Measurements from ENCODE around the gene TESK1.
"Not testable (repeated sequence)": the region's sequence is repeated elsewhere in the genome, so short reads cannot be mapped to it uniquely, and the experiment has no call there.

TESK1 gene

GRCh38 chr9:35604578-35605350, at the start of gene TESK1:
TESK1 (plus strand) TSS chr9:35605262; CDS start chr9:35605620, 358 bp downstream.
- no peak for DNase-seq

- no peak for DNase-seq
These were observed 49.2 kb upstream of the TESK1 start for GRCh38 chr9:35555881-35556280.

- DNase-seq: no peak
These were observed 48.3 kb upstream of the TESK1 start for GRCh38 chr9:35556776-35557175.

DNA sequence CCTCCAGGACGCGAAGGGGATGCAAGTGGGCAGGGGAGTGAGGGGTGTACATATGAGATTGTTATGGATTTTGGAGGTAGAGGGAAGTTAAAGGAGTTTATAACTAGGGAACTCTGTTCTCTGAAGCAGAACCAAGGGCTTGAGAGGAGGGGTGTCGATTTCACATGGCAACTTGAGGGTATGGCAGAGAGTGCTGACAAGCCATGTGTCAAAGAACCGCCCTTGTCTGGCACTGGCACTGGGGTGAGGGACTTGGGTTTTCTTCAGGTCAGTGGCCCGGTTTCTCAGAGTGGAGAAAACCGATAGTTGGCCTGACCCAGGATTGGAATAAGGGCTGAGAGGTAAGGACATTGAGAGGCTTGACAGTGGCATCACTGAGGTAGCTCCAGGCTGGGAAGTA, 47.7 kb upstream of the TESK1 start:
- DNase-seq: no peak

- DNase-seq: no peak
These were observed 46.9 kb upstream of the TESK1 start for GRCh38 chr9:35558185-35558584.

DNA sequence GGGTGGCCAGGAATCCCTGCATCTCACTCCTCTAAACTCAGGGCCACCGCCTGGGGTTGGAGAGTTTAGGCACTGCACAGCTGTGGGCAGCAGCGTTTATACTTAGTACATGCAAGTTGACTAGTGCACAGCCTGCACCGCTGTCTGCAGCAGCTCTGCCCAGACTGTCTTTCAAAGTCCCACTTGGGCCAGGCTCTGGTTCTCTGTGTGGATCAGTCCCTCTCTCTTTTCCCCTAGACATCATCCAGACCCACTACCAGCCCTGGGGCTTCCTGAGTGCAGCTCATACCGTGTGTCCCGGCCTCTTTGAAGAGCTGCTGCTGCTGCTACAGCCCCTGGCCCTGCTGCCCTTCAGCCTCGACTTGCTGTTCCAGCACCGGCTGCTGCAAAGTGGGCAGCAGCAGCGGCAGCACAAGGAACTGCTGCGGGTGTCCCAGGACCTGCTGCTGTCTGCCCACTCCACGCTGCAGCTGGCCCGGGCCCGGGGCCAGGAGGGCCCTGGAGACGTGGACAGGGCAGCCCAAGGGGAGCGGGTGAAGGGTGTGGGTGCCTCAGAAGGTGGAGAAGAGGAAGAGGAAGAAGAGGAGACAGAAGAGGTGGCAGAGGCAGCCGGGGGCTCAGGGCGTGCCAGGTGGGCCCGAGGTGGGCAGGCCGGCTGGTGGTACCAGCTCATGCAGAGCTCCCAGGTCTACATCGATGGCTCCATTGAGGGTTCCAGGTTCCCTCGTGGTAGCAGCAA, 45.1 kb upstream of the TESK1 start:
- DNase-seq: no peak

GRCh38 chr9:35560625-35561337, 44.3 kb upstream of the TESK1 start:
- no peak for DNase-seq

- no peak for DNase-seq
These were observed 43.4 kb upstream of the TESK1 start for GRCh38 chr9:35561468-35562261.

GRCh38 chr9:35562895-35563780, 41.9 kb upstream of the TESK1 start:
- DNase-seq: no peak

GRCh38 chr9:35563791-35564197, 41.3 kb upstream of the TESK1 start:
- no peak for DNase-seq

GRCh38 chr9:35564658-35565061, 40.4 kb upstream of the TESK1 start:
- DNase-seq: no peak

GRCh38 chr9:35566417-35566816, 38.6 kb upstream of the TESK1 start:
- no peak for DNase-seq

DNA sequence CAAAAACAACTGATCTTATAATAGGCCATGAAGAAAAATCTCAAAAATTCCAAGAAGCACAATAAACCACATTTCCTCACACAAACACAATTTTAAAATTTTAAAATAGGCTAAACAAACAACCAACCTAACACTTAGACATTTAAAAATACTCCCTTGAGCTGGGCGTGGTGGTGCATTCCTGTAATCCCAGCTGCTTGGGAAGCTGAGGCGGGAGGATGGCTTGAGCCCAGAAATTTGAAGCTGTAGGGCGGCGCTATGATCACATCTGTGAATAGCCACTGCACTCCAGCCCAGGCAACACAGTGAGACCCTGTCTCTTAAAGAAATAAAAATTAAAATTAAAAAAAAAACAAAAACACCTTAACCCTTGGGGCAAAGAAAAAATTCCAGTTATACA, 36.9 kb upstream of the TESK1 start:
- DNase-seq: no peak

- no peak for DNase-seq
These were observed 35.9 kb upstream of the TESK1 start for GRCh38 chr9:35569206-35569605.

GRCh38 chr9:35570709-35571504, 34.2 kb upstream of the TESK1 start:
- DNase-seq: no peak

DNA sequence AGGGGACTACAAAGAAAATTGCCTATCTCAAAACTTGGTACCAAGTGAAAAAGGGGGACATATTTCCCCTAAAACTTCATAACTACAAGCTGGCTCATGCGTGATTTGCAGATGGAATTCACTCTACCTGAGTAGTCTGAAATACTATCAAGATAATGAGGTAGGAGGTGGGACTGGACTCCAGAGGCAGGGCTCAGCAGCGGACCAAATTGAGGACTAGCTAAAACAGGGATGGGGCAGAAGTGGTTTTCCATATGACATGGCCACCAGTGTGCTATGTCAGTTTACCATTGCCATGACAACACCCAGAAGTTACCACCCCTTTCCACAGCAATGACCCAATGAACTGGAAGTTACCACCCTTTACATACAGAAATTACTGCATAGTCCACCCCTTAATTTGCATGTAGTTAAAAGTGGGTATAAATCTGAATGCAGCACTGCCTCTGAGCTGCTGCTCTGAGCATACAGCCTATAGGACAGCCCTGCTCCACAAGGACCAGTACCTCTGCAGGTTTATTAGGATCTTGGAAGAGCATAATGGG, 30.4 kb upstream of the TESK1 start:
- DNase-seq: no peak

DNA sequence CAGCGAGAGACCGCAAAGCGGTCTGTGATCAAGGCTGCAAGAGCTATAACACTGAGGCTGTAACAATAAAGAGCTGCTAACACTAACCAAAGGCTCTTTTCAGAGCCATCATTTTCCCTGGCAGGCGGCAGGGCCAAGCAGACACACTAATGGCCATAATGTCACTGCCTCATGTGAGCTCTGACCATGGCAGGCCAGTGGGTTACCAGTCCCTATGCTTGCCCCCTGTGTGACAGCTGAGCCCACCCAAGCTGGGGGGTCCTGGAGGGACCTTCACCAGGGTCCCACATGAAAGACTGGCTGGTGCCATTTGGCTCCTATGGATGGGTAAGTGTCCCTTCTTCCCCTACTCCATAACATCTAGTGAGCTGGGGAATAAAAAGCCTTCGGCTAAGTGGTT, 29.6 kb upstream of the TESK1 start:
- no peak for DNase-seq

GRCh38 chr9:35577486-35577885, 27.6 kb upstream of the TESK1 start:
- DNase-seq: no peak

DNA sequence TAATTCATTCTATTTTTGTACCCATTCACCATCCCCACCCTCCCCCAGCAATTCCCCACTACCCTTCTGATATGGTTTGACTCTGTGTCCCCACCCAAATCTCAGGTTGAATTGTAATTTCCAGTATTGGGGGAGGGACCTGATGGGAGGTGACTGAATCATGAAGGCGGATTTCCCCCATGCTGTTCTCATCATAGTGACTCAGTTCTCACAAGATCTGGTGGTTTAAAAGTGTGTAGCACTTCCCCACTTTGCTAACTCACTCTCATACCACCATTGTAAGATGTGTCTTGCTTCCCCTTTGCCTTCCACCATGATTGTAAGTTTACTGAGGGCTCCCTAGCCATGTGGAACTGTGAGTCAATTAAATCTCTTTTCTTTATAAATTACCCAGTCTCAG, 25.9 kb upstream of the TESK1 start:
- DNase-seq: no peak

DNA sequence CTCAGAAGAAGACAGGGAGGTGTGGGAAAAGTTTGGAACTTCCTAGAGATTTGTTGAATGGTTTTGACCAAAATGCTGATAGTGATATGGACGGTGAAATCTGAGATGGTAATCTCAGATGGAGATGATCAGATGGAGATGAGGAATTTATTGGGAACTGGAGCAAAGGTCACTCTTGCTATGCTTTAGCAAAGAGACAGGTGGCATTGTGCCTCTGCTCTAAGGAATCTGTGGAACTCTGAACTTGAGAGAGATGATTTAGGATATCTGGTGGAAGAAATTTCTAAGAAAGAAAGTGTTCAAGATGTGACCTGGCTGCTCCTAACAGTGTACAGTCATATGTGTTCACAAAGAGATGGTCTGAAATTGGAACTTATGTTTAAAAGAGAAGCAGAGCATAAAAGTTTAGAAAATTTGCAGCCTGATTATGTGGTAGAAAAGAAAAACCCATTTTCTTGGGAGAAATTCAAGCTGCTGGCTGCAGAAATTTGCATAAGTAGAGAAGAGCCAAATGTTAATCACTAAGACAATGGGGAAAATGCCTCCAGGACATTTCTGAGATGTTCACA, 25.3 kb upstream of the TESK1 start:
- not testable (repeated sequence) for DNase-seq

All from NCI-H1417 treated with DMSO at 0.1 percent for 48 hours (cell line).